GM10266 (cell line): Measurements from ENCODE around the gene RAC2.

ENCODE experiments used
- DNase-seq: peaks from one replicate; pipeline ENCODE4 v3.0.0; 2012; ENCODE audit errors: extremely low spot score
- TF ChIP-seq, protein P1 (sequence below): IDR thresholded peaks from 2 replicates; pipeline ENCODE4 v1.5.1; 2012; ENCODE audit warnings: mild to moderate bottlenecking, low read depth; ENCODE audit not compliant: control insufficient read depth, insufficient read depth; ENCODE audit errors: missing control alignments

The RAC2 gene

DNA sequence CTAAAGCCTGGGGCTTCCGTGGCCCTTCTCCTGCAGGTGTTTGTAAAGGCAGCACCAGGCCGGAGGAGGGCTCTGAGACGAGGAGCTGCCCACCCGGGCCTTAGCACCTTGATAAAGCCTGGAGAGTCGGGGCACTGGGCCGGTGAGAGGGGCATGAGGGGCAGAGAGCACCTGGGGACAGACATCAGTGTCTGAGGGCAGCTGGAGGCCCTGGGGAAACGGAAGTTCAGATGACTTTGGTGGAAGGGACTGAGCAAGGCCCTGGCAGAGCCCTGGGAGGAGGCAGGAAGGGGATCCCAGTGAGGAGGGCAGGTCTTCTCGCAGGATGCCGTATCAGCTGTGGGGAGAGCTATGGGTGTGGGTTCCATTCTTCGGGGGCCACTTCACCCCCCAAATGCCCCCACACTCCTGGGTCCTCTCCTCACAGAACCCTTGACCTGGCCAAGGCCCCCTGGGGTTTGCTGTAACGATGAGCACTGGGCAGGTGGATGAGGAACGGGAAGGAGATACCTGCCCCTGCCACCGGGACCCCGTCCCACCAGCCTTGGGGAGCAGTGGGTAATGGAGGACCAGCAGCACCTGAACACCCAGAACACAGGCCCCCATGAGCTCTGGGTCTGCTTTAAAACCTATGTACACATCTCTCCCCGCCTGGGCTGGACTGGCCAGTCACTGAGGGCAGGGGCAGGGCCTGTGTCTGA lies 63.4 kb downstream of the RAC2 start:
- TF ChIP-seq, protein P1, sequence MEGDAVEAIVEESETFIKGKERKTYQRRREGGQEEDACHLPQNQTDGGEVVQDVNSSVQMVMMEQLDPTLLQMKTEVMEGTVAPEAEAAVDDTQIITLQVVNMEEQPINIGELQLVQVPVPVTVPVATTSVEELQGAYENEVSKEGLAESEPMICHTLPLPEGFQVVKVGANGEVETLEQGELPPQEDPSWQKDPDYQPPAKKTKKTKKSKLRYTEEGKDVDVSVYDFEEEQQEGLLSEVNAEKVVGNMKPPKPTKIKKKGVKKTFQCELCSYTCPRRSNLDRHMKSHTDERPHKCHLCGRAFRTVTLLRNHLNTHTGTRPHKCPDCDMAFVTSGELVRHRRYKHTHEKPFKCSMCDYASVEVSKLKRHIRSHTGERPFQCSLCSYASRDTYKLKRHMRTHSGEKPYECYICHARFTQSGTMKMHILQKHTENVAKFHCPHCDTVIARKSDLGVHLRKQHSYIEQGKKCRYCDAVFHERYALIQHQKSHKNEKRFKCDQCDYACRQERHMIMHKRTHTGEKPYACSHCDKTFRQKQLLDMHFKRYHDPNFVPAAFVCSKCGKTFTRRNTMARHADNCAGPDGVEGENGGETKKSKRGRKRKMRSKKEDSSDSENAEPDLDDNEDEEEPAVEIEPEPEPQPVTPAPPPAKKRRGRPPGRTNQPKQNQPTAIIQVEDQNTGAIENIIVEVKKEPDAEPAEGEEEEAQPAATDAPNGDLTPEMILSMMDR: no peak
- no peak for DNase-seq

DNA sequence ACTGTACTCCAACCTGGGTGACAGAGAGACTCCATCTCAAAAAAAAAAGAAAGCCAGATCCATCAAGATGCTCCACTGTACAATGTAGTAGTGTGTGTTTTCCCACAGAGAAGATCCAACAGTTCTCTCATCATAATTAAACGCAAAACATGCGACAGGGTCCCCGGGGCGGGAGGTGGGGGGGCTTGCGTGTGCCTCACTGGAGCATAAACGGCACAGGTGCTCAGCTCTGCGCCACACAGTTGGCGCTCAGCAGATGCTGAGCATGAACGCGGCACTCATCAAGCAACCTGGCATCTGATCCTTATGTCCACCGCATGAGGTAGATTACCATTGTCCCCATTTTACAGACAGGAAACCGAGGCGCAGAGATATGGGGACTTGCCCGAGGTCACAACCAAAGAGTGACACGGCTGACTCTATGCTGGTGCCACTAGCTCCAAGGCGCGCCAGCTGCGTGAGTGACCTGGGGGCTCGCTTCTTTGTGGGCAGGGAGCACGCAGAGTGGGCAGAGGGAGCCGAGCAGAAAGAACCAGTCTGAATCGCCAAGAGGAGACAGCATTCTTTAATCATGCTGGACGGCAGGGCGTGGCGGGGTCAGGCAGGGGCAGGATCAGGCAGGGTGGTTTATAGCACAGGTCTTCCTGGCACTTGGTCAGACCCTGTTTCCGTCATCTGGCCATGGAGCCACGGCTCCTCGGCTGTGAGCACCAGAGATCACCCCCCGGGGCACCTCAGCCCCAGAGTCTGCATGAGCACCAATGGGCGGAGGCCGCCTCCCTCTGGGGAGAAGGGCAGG lies 64.2 kb downstream of the RAC2 start:
- DNase-seq: no peak
- TF ChIP-seq, protein P1: no peak

DNA sequence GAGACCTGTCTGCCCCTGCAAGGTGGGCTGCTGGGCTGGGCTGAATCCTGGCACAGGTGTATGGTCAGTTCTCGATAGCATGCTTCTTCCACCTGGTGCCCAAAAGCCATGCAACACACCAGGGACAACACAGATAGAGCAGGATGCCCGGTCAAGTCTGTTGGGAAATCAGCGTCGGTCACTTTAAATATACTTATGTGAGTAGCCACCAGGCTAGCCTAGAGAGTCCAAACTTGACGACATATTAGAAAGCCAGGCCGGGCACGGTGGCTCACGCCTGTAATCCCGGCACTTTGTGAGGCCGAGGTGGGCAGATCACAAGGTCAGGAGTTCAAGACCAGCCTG lies 65.0 kb downstream of the RAC2 start:
- no peak for DNase-seq
- TF ChIP-seq, protein P1: no peak

DNA sequence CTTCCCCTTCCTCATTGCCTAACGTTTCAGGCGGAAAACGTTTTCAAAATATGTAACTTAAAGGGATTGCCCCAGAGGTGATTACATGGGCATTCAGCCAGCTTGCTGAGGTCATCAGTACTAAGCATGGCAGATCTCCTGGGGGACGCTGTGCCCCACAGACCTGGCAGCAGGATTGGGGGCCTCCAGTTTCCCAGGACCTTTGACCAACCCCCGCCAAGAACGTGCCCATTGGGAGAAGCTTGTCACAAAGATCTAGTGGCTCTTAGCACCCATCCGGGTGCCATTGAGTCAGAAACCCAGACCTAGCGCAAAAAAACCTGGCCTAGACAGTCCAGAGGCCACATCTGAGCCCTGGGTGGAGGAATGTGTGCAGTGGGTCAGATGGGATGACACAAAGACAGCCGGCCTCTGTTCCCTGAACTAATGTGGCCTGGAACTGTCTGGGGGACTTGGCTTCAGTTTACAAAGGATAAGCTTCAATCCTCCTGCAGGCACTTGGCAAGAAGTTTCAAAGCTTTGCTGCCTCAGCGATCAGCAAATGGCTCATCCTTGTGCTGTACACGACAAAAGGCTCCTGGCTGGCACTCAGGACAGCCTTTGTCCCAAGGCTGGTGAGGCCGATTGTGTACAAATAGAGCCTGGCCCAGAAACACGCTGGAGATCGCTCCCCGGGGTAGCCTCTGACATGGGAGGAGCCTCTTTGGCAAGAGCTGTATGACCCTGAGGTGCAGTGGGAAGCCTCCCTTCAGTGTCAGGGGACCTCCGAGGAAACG lies 65.5 kb downstream of the RAC2 start:
- no peak for DNase-seq
- TF ChIP-seq, protein P1: no peak

DNA sequence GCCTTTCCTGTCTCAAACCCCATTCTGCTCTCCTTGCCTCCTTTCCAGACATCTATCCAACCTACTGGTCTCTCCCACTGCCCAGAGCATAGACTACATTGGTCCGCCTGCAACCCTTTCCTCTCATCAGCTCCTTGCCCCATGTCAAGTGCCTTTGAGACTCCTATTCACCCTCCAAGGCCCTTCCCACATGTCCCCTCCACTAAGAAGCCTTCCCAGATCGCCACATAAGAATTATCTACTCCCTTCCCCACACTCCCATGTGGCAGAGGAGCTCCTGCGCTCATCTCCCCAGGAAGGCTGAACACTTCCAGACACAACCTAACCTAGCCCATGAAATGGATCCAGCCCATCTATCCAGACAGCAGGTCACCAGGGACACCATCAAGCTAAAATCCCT lies 66.3 kb downstream of the RAC2 start:
- TF ChIP-seq, protein P1: no peak

DNA sequence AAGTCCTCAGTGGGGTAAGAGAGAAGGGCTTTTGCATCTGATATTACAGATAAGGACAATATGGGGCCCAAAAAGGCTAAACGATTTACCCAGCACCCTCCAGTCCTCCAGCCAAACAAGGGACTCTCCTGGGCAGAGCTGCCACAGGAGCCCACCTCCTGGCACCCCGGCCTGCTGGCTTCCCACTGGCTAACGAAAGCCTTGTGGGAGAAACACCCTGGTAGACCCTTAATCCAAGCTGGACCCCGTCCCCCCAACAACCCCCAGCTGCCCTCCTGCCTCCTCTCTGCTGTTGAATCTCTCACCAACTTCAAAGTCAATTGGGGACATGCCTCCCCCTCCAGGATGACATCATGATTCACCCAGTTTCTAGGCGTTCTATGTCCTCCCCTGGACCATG lies 66.8 kb downstream of the RAC2 start:
- no peak for DNase-seq
- TF ChIP-seq, protein P1: no peak

More for the DNA sequence above, 66.3 kb downstream of the RAC2 start:
- no peak for DNase-seq
